GM12864 (cell line): ENCODE results near the gene ARHGEF40.
A peak's percentile ranks its signal among the peaks of the same experiment; 100 is the strongest.

Source experiments
- DNase-seq: peaks from one replicate; pipeline ENCODE4 v3.0.0-alpha.2; 2011; ENCODE audit warnings: low read depth
- H3K4me3 ChIP-seq: 2 replicates; pipeline ENCODE4 v1.5.1; 2011; ENCODE audit warnings: mild to moderate bottlenecking, low read depth, low read length, control low read depth
- TF ChIP-seq, protein P1 (sequence below): IDR thresholded peaks from 2 replicates; pipeline ENCODE4 v1.5.1; 2011; ENCODE audit warnings: low read depth, mild to moderate bottlenecking, moderate library complexity, low read length, control low read depth, inconsistent platforms; ENCODE audit errors: missing control alignments

ARHGEF40 gene

DNA sequence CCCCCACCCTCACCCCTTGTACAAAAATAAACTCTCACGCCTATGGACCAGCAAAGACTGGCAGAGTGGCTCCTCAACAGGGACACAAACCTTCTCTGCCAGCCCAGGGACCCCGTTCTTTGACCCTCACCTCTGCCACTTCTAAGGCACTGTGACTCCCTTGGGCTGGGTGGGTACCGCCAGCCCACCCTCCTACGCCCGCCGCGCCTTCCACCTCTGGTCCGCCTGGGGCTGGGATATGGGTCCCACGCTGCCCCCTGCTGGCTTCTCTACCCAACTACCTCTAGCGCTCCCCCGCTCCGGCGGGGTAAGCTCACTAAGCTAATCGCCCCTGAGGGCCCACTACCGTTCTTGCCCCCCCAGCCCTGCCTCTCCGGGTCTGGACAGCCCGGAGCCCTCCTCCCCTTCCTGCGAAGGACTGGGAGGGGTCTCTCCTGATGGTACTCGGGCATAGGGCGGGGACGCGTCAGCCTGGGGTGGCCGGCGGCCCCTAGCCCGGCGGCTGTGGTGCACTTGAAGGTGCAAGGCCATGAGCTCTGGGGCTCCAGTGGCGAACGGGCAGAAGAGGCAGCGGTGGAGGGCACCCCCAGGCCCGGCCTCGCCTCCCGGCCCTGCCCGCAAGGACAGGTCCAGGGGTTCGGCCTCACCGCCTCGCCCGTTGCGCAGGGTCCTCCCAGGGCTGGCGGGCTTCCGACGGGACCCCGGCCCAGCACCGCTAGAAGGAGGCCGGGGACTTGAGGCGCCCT lies 20.3 kb downstream of the ARHGEF40 start:
- DNase-seq: no peak
- no peak overlapping the region for H3K4me3 ChIP-seq
- TF ChIP-seq, protein P1, sequence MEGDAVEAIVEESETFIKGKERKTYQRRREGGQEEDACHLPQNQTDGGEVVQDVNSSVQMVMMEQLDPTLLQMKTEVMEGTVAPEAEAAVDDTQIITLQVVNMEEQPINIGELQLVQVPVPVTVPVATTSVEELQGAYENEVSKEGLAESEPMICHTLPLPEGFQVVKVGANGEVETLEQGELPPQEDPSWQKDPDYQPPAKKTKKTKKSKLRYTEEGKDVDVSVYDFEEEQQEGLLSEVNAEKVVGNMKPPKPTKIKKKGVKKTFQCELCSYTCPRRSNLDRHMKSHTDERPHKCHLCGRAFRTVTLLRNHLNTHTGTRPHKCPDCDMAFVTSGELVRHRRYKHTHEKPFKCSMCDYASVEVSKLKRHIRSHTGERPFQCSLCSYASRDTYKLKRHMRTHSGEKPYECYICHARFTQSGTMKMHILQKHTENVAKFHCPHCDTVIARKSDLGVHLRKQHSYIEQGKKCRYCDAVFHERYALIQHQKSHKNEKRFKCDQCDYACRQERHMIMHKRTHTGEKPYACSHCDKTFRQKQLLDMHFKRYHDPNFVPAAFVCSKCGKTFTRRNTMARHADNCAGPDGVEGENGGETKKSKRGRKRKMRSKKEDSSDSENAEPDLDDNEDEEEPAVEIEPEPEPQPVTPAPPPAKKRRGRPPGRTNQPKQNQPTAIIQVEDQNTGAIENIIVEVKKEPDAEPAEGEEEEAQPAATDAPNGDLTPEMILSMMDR: peak; percentile 44

DNA sequence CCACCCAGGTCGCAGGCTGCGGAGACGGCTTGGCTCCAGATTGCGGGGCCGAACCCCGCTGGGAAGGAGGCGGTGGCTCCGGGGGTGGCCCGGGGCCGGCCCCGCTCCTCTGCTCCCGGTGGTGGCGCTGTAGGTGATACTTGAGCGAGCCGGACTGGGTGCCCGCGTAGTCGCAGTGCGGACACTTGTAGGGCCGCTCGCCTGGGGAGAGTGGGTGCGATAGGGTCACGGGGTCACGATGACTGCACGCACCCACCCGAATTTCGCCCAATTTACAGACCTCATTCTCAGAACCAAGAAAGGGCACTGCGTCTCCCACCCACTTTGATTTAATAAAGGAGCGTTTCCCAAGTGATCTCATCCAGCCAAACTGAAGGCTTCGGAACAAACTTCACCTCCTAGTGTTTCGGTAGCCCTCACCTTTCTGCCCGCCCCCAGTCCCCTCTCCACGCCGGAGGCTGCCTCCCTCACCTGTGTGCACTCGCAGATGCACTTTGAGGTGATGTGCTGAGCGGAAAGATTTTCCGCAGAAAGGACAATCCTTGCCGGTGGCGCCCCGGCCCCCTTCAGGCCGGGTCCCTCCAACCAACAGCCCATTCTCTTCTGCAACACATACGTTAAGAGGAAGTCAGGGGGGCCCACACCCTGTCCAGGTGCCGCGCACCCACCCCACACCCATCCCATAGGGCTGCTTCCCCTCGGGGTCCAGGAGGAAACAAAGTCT lies 21.0 kb downstream of the ARHGEF40 start:
- TF ChIP-seq, protein P1: no peak
- no peak for DNase-seq
- H3K4me3 ChIP-seq: no peak overlapping the region

- no peak overlapping the region for H3K4me3 ChIP-seq
- TF ChIP-seq, protein P1: no peak
- no peak for DNase-seq
Observed at GRCh38 chr14:21091821-21092272, 21.7 kb downstream of the ARHGEF40 start.

- DNase-seq: no peak
- TF ChIP-seq, protein P1: peak; percentile 100
- no peak overlapping the region for H3K4me3 ChIP-seq
Observed at GRCh38 chr14:21092273-21093011, 22.3 kb downstream of the ARHGEF40 start.

DNA sequence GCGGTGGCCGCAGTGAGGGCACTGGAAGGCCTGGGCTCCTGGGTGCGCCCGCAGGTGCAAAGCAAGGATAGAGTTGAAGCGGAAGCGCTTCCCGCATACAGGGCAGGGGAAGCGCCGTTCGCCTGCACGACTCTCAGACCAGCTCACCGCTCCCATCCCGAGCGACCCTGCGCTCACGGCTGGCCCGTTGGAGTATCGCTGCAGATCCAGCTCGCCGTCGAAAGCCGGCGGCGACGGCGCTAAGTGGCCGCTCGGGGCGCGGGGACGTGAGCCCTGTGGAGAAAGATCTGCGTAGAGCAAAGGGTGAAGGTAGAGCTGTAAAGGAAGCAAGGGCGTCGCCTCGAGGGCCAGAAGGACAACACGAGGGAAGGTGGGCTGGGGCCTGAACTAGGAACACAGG lies 22.9 kb downstream of the ARHGEF40 start:
- H3K4me3 ChIP-seq: no peak overlapping the region
- TF ChIP-seq, protein P1: no peak
- no peak for DNase-seq

DNA sequence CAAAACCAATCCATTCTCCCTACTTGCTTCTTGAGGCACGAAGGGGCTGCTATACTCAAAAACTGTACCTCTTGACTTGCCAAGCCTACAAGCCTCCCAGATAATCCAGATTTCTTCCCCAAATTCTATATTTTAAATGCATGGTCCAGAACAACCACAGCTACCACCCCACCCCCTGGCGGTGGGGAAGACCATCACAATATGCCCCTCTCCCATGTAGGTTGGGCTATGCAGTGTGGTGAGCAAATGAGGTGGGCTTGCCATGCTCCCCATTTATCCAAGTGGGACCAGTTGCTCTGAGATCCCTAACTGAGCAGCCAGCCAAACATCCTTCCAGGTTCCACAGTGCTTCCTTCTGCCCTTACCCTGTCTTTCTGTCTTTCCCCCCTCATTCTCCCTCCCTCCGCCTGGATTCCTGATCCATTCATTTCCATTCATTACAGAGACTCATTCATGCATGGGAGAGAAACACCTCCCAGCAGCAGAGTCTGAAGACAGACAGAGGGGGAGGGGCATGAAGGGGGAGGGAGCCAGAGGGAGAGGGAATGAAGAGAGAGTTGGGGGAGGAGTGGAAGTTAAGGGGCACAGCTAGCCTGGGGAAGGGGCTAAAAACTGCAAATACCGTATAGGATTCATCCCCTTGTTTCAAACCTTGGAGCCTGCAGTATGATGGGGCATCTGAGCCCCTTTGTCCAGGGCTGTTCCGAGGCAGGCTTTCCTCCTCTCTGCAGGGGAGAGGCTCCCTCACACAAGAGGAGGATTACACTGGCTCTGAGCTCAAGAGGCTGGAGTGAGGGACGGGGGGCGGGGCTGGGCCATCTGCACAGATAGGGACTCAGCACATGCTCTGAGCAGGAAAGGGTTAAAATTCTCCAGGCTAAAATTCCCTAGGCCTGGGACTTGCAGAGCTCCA lies 23.9 kb downstream of the ARHGEF40 start:
- no peak overlapping the region for H3K4me3 ChIP-seq
- TF ChIP-seq, protein P1: peak; percentile 30
- DNase-seq: no peak
